Upper lobe of right lung (tissue), 1 donor: ENCODE measurements around the gene TXNDC17. TPM values are rescaled to one million over a fixed set of nuclear protein-coding genes. Genes with fewer than 3 reads are reported as not detected.
A peak's percentile ranks its signal among the peaks of the same experiment; 100 is the strongest.

Experiments
- ATAC-seq: fragments of 200-7000 bp; cut with Tn5 transposase; one replicate; pipeline ENCODE4 v1.9.1; 2020; ENCODE audit warnings: mild to moderate bottlenecking, moderate library complexity
- DNase-seq: peaks from one replicate; pipeline ENCODE4 v3.0.0-alpha.2; 2020
- H3K27ac ChIP-seq: fragments of 200-600 bp; one replicate; pipeline ENCODE4 v1.8.0; 2022
- H3K27me3 ChIP-seq: fragments of 200-600 bp; one replicate; pipeline ENCODE4 v1.8.0; 2022; ENCODE audit warnings: mild to moderate bottlenecking
- H3K36me3 ChIP-seq: fragments of 200-600 bp; one replicate; pipeline ENCODE4 v1.8.0; 2022
- H3K4me1 ChIP-seq: fragments of 200-600 bp; one replicate; pipeline ENCODE4 v1.8.0; 2022
- H3K4me3 ChIP-seq: fragments of 200-600 bp; one replicate; pipeline ENCODE4 v1.8.0; 2022; ENCODE audit warnings: mild to moderate bottlenecking
- H3K9me3 ChIP-seq: fragments of 200-600 bp; one replicate; pipeline ENCODE4 v1.8.0; 2022
- CTCF ChIP-seq: fragments of 200-600 bp; IDR thresholded peaks from one replicate; pipeline ENCODE4 v1.8.0; 2022; ENCODE audit warnings: antibody characterized with exemption
- intact Hi-C: fragments of 100-400 bp; cut with DNase I; formaldehyde crosslinking; loops from one replicate; pipeline ENCODE4 v1.11.0; 2022
- total RNA-seq: library from RNA; stranded (reverse); fragmentation: NEBNext Ultra II Directional; extraction: Animal tissue kit (Norgen Biotek cat#: 25700); gene quantifications from one replicate; pipeline ENCODE4 v1.2.1, GENCODE V29; 2021
- donor health status: DM: no; HTN: yes; CAD: no; lungs with severe emphysema.

The TXNDC17 gene
- total RNA-seq, 1 donor from 2014 or later = 44.6 TPM

- ATAC-seq (no peak), DNase-seq (no peak)
- Histone ChIP-seq H3K9me3 (no peaks in the 10 kb centered on the region), H3K4me3 (no peak overlapping the region), H3K4me1 (peaks cover 29% of the 10 kb centered on the region), H3K27ac (no peak overlapping the region), H3K36me3 (peaks cover 15% of the 10 kb centered on the region), H3K27me3 (no peaks in the 10 kb centered on the region)
- intact Hi-C loops = no loop called here
- no peak for TF ChIP-seq CTCF
These were observed 2.6 kb upstream of the TXNDC17 start for GRCh38 chr17:6638046-6638908.

GRCh38 chr17:6639014-6639585 lies 1.8 kb upstream of the TXNDC17 start:
- DNase-seq (no peak), ATAC-seq (no peak)
- Histone ChIP-seq H3K27ac (peak overlapping the region; percentile 92), H3K27me3 (no peaks in the 10 kb centered on the region), H3K9me3 (no peaks in the 10 kb centered on the region), H3K36me3 (peaks cover 17% of the 10 kb centered on the region), H3K4me1 (peaks cover 29% of the 10 kb centered on the region), H3K4me3 (peak overlapping the region; percentile 99)
- TF ChIP-seq CTCF = no peak
- intact Hi-C loops = no loop called here

- DNase-seq = peak; percentile 82
- H3K27ac ChIP-seq = peak overlapping the region; percentile 92
These were observed 999 bp upstream of the TXNDC17 start for GRCh38 chr17:6639586-6640535.

GRCh38 chr17:6641247-6641863 lies 495 bp downstream of the TXNDC17 start:
- no peaks in the 10 kb centered on the region for H3K9me3 ChIP-seq
- peaks cover 34% of the 10 kb centered on the region for H3K36me3 ChIP-seq
- H3K4me1 ChIP-seq = peaks cover 29% of the 10 kb centered on the region
- no peak for TF ChIP-seq CTCF
- H3K27me3 ChIP-seq = no peaks in the 10 kb centered on the region
- H3K4me3 ChIP-seq = peak overlapping the region; percentile 99
- peak; percentile 3 for ATAC-seq
- H3K27ac ChIP-seq = peak overlapping the region; percentile 92
- intact Hi-C loops = no loop called here
- DNase-seq = no peak

More at GRCh38 chr17:6639586-6640535, 999 bp upstream of the TXNDC17 start:
- Histone ChIP-seq H3K4me3 (peak overlapping the region; percentile 99), H3K4me1 (peaks cover 29% of the 10 kb centered on the region), H3K9me3 (no peaks in the 10 kb centered on the region), H3K36me3 (peaks cover 19% of the 10 kb centered on the region), H3K27me3 (no peaks in the 10 kb centered on the region)
- intact Hi-C loops = no loop called here
- ATAC-seq = peak; percentile 54
- TF ChIP-seq CTCF = no peak

GRCh38 chr17:6642592-6642991 lies 1.7 kb downstream of the TXNDC17 start:
- DNase-seq (no peak), ATAC-seq (no peak)
- H3K9me3 ChIP-seq = no peaks in the 10 kb centered on the region
- peaks cover 46% of the 10 kb centered on the region for H3K36me3 ChIP-seq
- no peak overlapping the region for H3K4me3 ChIP-seq
- no peak overlapping the region for H3K27ac ChIP-seq
- H3K4me1 ChIP-seq = peaks cover 29% of the 10 kb centered on the region
- intact Hi-C loops = no loop called here
- no peak for TF ChIP-seq CTCF
- no peaks in the 10 kb centered on the region for H3K27me3 ChIP-seq
